ENCODE data around the gene CD22. TPM values are rescaled to one million over a fixed set of nuclear protein-coding genes. Genes with fewer than 3 reads are reported as not detected.
A peak's percentile ranks its signal among the peaks of the same experiment; 100 is the strongest.

Gene CD22
- total and polyA plus RNA-seq, 2 experiments from 2014 or later, result 0.51 TPM; not detected in 1

- no peaks in the 10 kb centered on the region for H3K27me3 ChIP-seq
- no peaks in the 10 kb centered on the region for H3K9me3 ChIP-seq (ENCODE audit: low read depth)
- peak overlapping the region; percentile 48 for H3K27ac ChIP-seq
- peaks cover 21% of the 10 kb centered on the region for H3K4me1 ChIP-seq (ENCODE audit: low read depth)
- no peak for DNase-seq (ENCODE audit: low read depth in 1 of 2, low spot score in 1 of 2)
- H3K36me3 ChIP-seq, result no peaks in the 10 kb centered on the region
- TF ChIP-seq, protein P1, sequence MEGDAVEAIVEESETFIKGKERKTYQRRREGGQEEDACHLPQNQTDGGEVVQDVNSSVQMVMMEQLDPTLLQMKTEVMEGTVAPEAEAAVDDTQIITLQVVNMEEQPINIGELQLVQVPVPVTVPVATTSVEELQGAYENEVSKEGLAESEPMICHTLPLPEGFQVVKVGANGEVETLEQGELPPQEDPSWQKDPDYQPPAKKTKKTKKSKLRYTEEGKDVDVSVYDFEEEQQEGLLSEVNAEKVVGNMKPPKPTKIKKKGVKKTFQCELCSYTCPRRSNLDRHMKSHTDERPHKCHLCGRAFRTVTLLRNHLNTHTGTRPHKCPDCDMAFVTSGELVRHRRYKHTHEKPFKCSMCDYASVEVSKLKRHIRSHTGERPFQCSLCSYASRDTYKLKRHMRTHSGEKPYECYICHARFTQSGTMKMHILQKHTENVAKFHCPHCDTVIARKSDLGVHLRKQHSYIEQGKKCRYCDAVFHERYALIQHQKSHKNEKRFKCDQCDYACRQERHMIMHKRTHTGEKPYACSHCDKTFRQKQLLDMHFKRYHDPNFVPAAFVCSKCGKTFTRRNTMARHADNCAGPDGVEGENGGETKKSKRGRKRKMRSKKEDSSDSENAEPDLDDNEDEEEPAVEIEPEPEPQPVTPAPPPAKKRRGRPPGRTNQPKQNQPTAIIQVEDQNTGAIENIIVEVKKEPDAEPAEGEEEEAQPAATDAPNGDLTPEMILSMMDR (IDR thresholded peaks at IDR 0.05; ENCODE audit: low read depth, low read length), result no peak
- H3K4me3 ChIP-seq, result no peak overlapping the region
These were observed 18.0 kb upstream of the CD22 start for GRCh38 chr19:35310811-35311465.

DNA sequence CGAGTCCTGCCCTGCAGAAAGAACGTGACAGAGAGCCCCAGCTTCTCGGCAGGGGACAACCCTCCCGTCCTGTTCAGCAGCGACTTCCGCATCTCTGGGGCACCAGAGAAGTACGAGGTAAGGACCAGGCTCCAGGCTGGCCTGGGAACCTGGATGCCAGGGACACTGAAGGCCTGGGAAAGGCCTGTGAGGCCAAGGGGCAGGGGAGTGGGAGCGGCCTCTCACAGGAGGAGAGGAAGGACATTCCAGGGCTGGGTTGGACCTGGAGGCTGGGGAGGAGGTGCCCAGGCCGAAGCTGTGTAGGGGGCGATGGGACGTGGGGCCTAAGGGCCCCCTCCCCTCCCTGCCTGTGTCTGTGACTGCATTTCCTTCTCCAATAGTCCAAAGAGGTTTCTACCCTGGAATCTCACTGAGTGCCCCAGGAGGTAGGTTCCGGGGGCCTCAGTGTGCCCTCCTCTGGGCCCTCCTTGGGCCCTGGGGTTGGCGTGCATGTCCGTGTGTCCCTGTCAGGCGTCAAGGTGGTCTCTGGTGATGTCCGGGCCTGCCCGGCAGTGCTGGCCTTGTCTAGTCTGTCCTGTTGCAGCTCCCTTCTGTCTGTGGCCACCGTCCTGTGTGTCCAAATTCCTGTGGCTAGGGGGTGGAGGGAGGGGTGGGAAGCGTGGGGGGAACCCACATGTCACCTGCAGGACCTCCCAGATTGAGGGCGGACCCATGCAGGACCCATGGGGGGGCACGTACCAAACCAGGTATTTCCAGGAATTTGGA is 16.9 kb upstream of the CD22 start:
- Histone ChIP-seq H3K4me1 (ENCODE audit: low read depth) (peaks cover 21% of the 10 kb centered on the region), H3K27ac (no peak overlapping the region), H3K27me3 (no peaks in the 10 kb centered on the region), H3K4me3 (no peak overlapping the region), H3K9me3 (ENCODE audit: low read depth) (no peaks in the 10 kb centered on the region), H3K36me3 (no peaks in the 10 kb centered on the region)
- TF ChIP-seq, protein P1 (IDR thresholded peaks at IDR 0.05; ENCODE audit: low read depth, low read length), result no peak
- DNase-seq (ENCODE audit: low read depth in 1 of 2, low spot score in 1 of 2), result no peak

DNA sequence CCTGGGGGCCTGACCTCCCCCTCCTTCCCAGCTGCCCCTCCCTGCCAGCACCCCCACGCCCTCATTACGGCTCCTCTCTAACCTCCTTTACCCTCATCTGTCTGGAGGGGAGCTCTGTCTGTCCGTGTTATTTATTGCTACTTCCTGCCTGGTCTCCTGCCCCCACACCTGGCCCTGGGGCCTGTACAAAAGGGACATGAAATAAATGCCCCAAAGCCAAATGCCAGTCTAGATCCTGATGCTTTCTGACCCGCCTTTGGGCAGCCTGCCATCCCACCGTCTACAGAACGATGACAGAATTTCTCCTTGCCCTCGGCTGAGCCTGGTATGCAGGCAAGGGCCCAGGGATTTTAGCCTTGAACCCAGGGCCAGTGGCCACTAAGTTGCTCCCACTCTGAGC is 15.4 kb upstream of the CD22 start:
- H3K9me3 ChIP-seq (ENCODE audit: low read depth), result no peaks in the 10 kb centered on the region
- TF ChIP-seq, protein P1 (IDR thresholded peaks at IDR 0.05; ENCODE audit: low read depth, low read length), result no peak
- H3K36me3 ChIP-seq, result no peaks in the 10 kb centered on the region
- DNase-seq (ENCODE audit: low read depth in 1 of 2, low spot score in 1 of 2), result no peak
- H3K4me1 ChIP-seq (ENCODE audit: low read depth), result peaks cover 20% of the 10 kb centered on the region
- H3K27ac ChIP-seq, result no peak overlapping the region
- H3K4me3 ChIP-seq, result no peak overlapping the region
- H3K27me3 ChIP-seq, result no peaks in the 10 kb centered on the region

DNA sequence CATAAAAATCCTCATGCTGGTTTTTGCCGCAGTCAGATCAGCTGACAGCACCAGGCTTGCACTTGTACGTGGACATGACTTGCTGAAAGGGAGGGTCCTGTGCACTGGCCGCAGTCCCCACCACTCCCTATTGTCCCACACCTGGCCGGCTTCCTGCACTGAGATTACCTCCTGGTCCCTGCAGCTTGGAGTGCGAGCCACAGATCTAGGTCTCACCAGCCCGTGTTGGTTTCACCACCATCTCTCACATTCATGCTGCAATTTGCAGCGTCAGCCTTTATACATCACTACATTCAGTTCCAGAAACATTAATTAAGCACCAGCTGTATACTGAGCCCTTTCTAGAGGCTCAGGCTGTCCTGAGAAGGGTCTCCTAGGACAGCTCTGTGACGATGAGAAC is 15.0 kb upstream of the CD22 start:
- peaks cover 15% of the 10 kb centered on the region for H3K4me1 ChIP-seq (ENCODE audit: low read depth)
- H3K4me3 ChIP-seq, result no peak overlapping the region
- H3K27me3 ChIP-seq, result no peaks in the 10 kb centered on the region
- H3K36me3 ChIP-seq, result no peaks in the 10 kb centered on the region
- no peak overlapping the region for H3K27ac ChIP-seq
- TF ChIP-seq, protein P1 (IDR thresholded peaks at IDR 0.05; ENCODE audit: low read depth, low read length), result no peak
- no peaks in the 10 kb centered on the region for H3K9me3 ChIP-seq (ENCODE audit: low read depth)
- DNase-seq (ENCODE audit: low read depth in 1 of 2, low spot score in 1 of 2), result no peak

- TF ChIP-seq, protein P1 (IDR thresholded peaks at IDR 0.05; ENCODE audit: low read depth, low read length), result no peak
- Histone ChIP-seq H3K4me1 (ENCODE audit: low read depth) (peaks cover 6% of the 10 kb centered on the region), H3K9me3 (ENCODE audit: low read depth) (no peaks in the 10 kb centered on the region), H3K27me3 (no peaks in the 10 kb centered on the region), H3K36me3 (no peaks in the 10 kb centered on the region), H3K27ac (no peak overlapping the region), H3K4me3 (no peak overlapping the region)
- DNase-seq (ENCODE audit: low read depth in 1 of 2, low spot score in 1 of 2), result no peak
These were observed 14.0 kb upstream of the CD22 start for GRCh38 chr19:35314858-35315470.
